C4-2B (cell line): ENCODE data around the gene HOXA13.

ENCODE experiments used
- ZFX ChIP-seq: fragments of 450-650 bp; IDR thresholded peaks from 2 replicates; pipeline ENCODE4 v1.6.1; 2017
- TF ChIP-seq, protein P1 (sequence below): fragments of 450-650 bp; conservative IDR thresholded peaks from 2 replicates; pipeline ENCODE4 v1.5.1; 2017; ENCODE audit warnings: mild to moderate bottlenecking

DNA sequence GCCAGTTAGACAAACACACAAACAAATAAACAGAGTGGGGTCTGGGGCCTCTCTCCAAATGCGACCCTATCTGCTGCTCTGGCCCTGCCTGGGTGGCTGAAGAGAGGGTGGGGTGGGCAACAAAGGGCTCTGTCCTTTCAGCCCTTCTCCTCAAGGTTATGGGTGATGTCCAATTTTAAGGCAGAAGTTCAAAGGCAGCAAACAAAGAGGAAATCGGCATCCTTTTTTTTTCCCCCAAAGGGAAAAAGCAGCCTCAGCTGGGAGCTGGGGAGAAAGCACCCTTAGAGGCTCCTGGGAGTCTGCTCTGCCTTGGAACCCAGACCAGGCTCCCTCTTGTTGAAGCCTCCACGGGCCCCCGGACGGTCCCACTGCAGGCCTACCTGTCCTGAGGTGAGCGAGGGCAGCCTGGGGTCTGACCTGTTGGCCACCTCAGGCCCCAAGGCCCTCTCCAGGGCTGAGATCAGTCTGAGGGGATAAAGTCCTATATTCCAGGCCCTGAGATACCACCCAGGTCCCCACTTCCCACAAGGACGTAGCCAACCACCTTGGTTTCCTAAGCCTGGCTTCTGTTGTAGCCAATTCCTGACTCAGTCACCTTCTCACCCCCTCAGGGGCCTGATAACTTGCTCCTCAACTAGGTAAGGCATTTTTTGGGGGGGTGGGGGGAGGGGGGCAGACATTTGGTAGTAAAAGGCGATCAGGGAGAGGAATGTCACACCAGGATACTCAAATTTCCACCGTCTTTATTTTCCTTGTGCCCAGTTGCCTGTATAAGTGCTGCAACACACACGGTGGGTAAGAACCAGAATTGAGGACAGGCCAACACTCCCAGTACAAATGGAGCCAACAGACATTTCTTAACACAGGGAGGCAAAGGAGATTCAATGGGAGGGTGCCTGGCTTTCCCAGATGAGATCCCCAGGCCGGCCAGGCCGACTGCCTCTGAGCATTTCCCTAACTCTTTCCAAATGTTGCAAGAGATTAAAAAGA is 19.2 kb downstream of the HOXA13 start:
- TF ChIP-seq, protein P1, sequence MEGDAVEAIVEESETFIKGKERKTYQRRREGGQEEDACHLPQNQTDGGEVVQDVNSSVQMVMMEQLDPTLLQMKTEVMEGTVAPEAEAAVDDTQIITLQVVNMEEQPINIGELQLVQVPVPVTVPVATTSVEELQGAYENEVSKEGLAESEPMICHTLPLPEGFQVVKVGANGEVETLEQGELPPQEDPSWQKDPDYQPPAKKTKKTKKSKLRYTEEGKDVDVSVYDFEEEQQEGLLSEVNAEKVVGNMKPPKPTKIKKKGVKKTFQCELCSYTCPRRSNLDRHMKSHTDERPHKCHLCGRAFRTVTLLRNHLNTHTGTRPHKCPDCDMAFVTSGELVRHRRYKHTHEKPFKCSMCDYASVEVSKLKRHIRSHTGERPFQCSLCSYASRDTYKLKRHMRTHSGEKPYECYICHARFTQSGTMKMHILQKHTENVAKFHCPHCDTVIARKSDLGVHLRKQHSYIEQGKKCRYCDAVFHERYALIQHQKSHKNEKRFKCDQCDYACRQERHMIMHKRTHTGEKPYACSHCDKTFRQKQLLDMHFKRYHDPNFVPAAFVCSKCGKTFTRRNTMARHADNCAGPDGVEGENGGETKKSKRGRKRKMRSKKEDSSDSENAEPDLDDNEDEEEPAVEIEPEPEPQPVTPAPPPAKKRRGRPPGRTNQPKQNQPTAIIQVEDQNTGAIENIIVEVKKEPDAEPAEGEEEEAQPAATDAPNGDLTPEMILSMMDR: no peak
- no peak for TF ChIP-seq ZFX
